ENCODE data around the gene EXOSC3. TPM values are rescaled to one million over a fixed set of nuclear protein-coding genes. Genes with fewer than 3 reads are reported as not detected.

Gene EXOSC3
- 41.3 and 58.1 TPM in 2 replicates for total RNA-seq

DNA sequence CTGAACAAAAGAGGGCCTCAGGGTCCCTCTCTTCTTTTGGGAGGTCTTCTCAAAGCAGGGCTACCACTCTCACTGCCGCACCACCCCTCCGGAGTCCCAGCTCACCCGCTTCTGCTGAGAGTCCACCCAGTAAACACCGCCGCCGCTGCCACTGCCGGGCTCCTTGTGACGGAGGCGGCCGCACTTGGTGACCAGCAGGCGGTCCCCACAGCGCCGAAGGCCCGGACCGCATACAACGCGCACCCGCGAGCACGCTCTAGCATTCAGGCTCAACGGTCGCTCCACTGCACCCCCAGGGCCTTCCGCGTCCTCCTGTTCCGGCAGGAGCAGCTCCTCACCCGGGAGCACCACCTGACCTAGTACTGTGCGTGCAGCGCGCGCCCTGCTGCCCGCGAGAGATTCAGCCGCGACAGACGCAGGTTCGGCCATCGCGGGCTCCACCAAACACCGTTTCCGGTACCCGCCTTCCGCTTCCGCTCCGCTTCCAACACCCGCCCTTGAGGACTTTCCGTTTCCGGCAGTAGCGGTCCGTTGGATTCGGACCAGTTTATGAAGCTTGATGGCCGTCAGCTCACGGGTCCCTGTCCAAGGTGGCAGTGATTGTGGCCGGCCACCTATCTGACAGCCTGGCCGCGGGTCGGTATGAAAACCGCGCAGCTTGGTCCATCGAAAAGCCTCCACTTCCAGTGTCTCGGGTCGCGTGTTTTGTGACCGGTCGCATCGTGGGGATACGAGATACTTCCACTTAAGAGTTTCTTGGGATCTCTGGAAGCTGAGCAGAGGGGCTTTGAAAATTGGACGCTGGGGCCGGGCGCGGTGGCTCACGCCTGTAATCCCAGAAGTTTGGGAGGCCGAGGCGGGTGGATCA, at the start of gene EXOSC3:
Gene EXOSC3 (minus strand): TSS at position 449 of the 868 bp plus-strand sequence. CDS start 20 bp downstream, at position 429.

DNA sequence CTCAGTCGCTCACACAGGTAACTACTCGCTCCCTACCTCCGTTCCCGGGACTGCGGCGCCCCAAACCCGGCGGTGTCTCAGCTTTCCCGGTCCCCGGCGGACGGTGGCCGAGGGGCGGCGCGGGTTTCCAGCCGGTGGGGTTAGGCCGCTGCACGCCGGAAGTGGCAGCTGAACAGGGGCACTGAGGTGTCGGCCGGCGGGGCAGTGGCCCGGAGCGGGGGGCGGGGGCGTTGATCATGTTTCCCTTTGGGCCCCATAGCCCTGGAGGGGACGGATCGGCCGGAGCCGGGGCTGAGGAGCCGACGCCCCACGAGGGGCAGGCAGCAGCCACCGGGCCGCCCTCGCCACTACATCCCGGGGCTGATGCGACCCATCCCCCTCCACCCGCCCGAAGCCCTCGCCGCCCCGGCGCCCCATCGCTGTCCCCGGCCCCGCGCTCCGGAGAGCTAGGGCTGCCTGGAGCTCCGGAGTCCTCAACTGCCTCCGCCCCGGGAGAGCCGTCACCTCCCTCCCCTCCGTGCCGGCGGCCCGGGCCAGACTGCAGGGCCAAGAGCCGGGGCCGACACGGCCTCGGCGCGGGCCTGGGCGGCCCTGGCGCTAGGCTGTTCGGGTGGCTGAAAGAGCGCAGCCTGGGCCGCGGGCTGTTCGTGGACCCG, 15.9 kb upstream of the EXOSC3 start, which contains the start of gene DCAF10:
Gene DCAF10 (plus strand): TSS at position 167 of the 656 bp plus-strand sequence. CDS start 70 bp downstream, at position 237.

DNA sequence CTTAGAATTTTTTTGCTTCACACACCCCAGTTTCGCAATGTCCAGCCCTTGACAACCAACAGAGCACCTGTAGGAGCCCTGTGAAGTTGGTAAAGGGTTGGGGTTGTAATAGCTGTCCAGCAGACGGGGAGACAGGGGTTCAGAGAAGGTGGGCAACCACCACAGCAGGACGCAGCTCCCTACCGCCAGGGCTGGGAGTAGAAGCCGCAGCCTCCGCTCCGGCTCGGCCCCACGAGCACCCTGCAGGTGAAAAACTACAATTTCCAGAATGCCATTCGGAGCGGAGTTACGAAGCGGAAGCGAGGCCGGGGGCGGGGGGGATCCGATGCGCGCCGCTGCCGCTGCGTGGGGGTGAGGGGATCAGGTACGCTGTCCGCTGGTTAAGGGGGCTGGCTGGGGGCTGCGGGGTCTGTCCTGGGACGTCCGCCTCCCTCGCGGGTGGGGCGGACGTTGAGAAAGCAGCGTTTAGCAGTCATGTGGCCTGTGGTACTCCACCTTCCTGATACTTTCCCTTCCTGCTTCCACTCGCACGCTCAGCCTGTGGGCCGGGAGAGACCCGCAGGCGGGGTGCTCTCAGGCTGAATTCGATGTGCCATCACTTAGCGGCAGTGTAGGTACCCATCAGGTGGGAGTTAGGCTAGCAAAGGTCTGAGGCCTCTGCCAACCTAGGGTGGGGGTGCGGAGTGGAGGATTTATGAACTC, 31.2 kb downstream of the EXOSC3 start, which contains the start of gene TRMT10B:
Gene TRMT10B (plus strand): TSS at position 317 of the 702 bp plus-strand sequence. CDS start 8,127 bp downstream, outside the sequence.

Other genes starting within 250 kb of the EXOSC3 start
- 1.6 and 1.9 TPM in 2 replicates for gene FBXO10, start 208.7 kb downstream of the EXOSC3 start, total RNA-seq
- 131 and 194 TPM in 2 replicates for gene TOMM5, start 192.5 kb downstream of the EXOSC3 start, total RNA-seq
- under 0.01 TPM in 1 of 2 replicates, not detected in the other for gene FRMPD1, start 134.1 kb downstream of the EXOSC3 start, total RNA-seq
- 2.0 and 4.9 TPM in 2 replicates for gene TRMT10B, start 31.3 kb downstream of the EXOSC3 start, total RNA-seq
- 14.8 and 15.0 TPM in 2 replicates for gene DCAF10, start 15.7 kb upstream of the EXOSC3 start, total RNA-seq
- 30.5 and 32.0 TPM in 2 replicates for gene SLC25A51, start 119.1 kb upstream of the EXOSC3 start, total RNA-seq

Data from hair follicular keratinocyte (primary cell).